PC-3 (cell line): ENCODE data around the gene RNF208. TPM values are rescaled to one million over a fixed set of nuclear protein-coding genes. Genes with fewer than 3 reads are reported as not detected.

Experiments
- ATAC-seq: fragments of 200-7000 bp; cut with Tn5 transposase; 2 replicates; pipeline ENCODE4 v1.9.1; 2020; ENCODE audit warnings: mild to moderate bottlenecking, moderate library complexity
- BruUV-seq: library from RNA; stranded (reverse); fragments of 400-500 nt; replicated peaks from 2 replicates; lab custom pipeline; 2021; lab: Mats Ljungman, UMichigan
- CTCF ChIA-PET: fragments of 300-600 bp; sonication (Branson Sonifier 250); formaldehyde crosslinking; loops from one replicate; lab custom pipeline; 2022; ENCODE audit warnings: antibody characterized with exemption; lab: Charles Lee
- POLR2A ChIA-PET: fragments of 300-600 bp; sonication (Branson Sonifier 250); formaldehyde crosslinking; loops from one replicate; lab custom pipeline; 2022; ENCODE audit warnings: antibody characterized with exemption; ENCODE audit not compliant: unreplicated experiment; lab: Charles Lee
- DNase-seq: peaks from one replicate; pipeline ENCODE4 v3.0.0-alpha.2; 2015
- H2AFZ ChIP-seq: fragments of 300-600 bp; sonication (generic); 2 replicates; pipeline ENCODE4 v1.6.0; 2016; ENCODE audit warnings: antibody characterized with exemption, low read length
- H3F3A ChIP-seq: fragments of 300-600 bp; sonication (generic); one replicate; pipeline ENCODE4 v1.6.0; 2017; ENCODE audit warnings: antibody characterized with exemption, low read length, control low read depth, mild to moderate bottlenecking; ENCODE audit not compliant: unreplicated experiment
- H3K27ac ChIP-seq: fragments of 300-600 bp; sonication (generic); 2 replicates; pipeline ENCODE4 v1.5.1; 2016; ENCODE audit warnings: mild to moderate bottlenecking, low read length
- H3K27me3 ChIP-seq: fragments of 300-600 bp; sonication (generic); 2 replicates; pipeline ENCODE4 v1.6.1; 2016; ENCODE audit warnings: low read length, mixed read lengths
- H3K36me3 ChIP-seq: fragments of 300-600 bp; sonication (generic); 2 replicates; pipeline ENCODE4 v1.6.1; 2016; ENCODE audit warnings: low read depth, mixed run types, low read length, mixed read lengths
- H3K4me1 ChIP-seq: fragments of 300-600 bp; sonication (generic); 2 replicates; pipeline ENCODE4 v1.5.1; 2016; ENCODE audit warnings: low read length; ENCODE audit not compliant: insufficient read depth
- H3K4me2 ChIP-seq: fragments of 300-600 bp; sonication (generic); 2 replicates; pipeline ENCODE4 v1.6.0; 2016; ENCODE audit warnings: low read length
- H3K4me3 ChIP-seq: fragments of 300-600 bp; sonication (generic); 2 replicates; pipeline ENCODE4 v1.5.1; 2016; ENCODE audit warnings: mild to moderate bottlenecking, low read length, mixed read lengths
- H3K79me2 ChIP-seq: fragments of 300-600 bp; sonication (generic); 2 replicates; pipeline ENCODE4 v1.6.1; 2017; ENCODE audit warnings: low read length, mixed read lengths
- H3K9ac ChIP-seq: fragments of 300-600 bp; sonication (generic); 2 replicates; pipeline ENCODE4 v1.6.0; 2016; ENCODE audit warnings: mild to moderate bottlenecking, low read length
- H3K9me2 ChIP-seq: fragments of 300-600 bp; sonication (generic); replicated peaks from 2 replicates; pipeline ENCODE4 v1.6.1; 2016; ENCODE audit warnings: mixed run types, low read length, mixed read lengths
- H3K9me3 ChIP-seq: fragments of 300-600 bp; sonication (generic); 2 replicates; pipeline ENCODE4 v1.6.1; 2016; ENCODE audit warnings: low read length, mixed read lengths
- H4K20me1 ChIP-seq: fragments of 300-600 bp; sonication (generic); 2 replicates; pipeline ENCODE4 v1.6.1; 2016; ENCODE audit warnings: low read length, mixed read lengths
- EZH2 ChIP-seq: fragments of 300-600 bp; sonication (generic); IDR thresholded peaks from one replicate; pipeline ENCODE4 v1.6.1; 2017; ENCODE audit warnings: antibody characterized with exemption, mild to moderate bottlenecking, low read length; ENCODE audit not compliant: unreplicated experiment
- EZH2phosphoT487 ChIP-seq: fragments of 300-600 bp; sonication (generic); IDR thresholded peaks from 2 replicates; pipeline ENCODE4 v1.6.1; 2018; ENCODE audit warnings: mild to moderate bottlenecking, antibody characterized with exemption, low read length, borderline replicate concordance
- intact Hi-C: fragments of 100-400 bp; cut with micrococcal nuclease; formaldehyde crosslinking; loops from 2 replicates; pipeline ENCODE4 v1.9.0; 2023
- total RNA-seq: library from RNA; depleted of rRNA; stranded (reverse); fragments of >200 nt; gene quantifications from 2 replicates; pipeline ENCODE4 v1.2.3, GENCODE V29; 2014
- TF ChIP-seq, protein P1 (sequence below): fragments of 300-600 bp; sonication (generic); conservative IDR thresholded peaks from 2 replicates; pipeline ENCODE4 v1.5.1; 2017; ENCODE audit warnings: antibody characterized with exemption, low read depth, mild to moderate bottlenecking, low read length

RNF208 gene
- total RNA-seq, 1 experiment from 2014 or later = 1.7 TPM

DNA sequence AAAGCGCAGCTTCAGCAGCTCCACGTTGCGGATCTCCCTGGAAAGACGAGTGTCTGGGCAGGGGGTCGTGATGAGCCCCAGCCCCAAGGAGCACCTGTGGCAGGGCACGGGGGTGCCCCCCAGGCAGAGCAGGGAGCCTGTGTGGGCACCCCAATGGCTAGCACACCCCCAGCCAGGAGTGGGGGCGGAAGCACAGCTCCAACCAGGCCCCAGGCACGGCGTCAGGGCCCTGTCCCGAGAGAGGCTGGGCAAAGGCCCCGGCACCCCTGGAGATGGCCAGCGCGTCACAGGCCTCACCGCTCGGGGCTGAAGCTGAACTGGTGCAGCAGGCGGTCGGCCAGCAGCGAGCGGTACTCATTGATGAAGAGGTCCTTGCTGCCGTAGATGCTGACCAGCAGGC, 41.5 kb downstream of the RNF208 start:
- CTCF ChIA-PET = no interaction called here
- intact Hi-C loops = no loop called here
- Histone ChIP-seq H3K27me3 (no peaks in the 10 kb centered on the region), H3K4me1 (no peaks in the 10 kb centered on the region), H3K4me3 (no peak overlapping the region), H4K20me1 (no peaks in the 10 kb centered on the region), H2AFZ (no peak overlapping the region), H3K27ac (no peak overlapping the region), H3K9ac (no peak overlapping the region), H3K9me3 (no peaks in the 10 kb centered on the region), H3K4me2 (no peak overlapping the region), H3K79me2 (no peaks in the 10 kb centered on the region), H3F3A (no peaks in the 10 kb centered on the region), H3K9me2 (no peaks in the 10 kb centered on the region), H3K36me3 (no peaks in the 10 kb centered on the region)
- TF ChIP-seq, protein P1, sequence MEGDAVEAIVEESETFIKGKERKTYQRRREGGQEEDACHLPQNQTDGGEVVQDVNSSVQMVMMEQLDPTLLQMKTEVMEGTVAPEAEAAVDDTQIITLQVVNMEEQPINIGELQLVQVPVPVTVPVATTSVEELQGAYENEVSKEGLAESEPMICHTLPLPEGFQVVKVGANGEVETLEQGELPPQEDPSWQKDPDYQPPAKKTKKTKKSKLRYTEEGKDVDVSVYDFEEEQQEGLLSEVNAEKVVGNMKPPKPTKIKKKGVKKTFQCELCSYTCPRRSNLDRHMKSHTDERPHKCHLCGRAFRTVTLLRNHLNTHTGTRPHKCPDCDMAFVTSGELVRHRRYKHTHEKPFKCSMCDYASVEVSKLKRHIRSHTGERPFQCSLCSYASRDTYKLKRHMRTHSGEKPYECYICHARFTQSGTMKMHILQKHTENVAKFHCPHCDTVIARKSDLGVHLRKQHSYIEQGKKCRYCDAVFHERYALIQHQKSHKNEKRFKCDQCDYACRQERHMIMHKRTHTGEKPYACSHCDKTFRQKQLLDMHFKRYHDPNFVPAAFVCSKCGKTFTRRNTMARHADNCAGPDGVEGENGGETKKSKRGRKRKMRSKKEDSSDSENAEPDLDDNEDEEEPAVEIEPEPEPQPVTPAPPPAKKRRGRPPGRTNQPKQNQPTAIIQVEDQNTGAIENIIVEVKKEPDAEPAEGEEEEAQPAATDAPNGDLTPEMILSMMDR = no peak
- TF ChIP-seq EZH2phosphoT487 (no peak), EZH2 (no peak)
- no TSS peak for BruUV-seq
- POLR2A ChIA-PET = no interaction called here
- DNase-seq (no peak), ATAC-seq (no peak)

DNA sequence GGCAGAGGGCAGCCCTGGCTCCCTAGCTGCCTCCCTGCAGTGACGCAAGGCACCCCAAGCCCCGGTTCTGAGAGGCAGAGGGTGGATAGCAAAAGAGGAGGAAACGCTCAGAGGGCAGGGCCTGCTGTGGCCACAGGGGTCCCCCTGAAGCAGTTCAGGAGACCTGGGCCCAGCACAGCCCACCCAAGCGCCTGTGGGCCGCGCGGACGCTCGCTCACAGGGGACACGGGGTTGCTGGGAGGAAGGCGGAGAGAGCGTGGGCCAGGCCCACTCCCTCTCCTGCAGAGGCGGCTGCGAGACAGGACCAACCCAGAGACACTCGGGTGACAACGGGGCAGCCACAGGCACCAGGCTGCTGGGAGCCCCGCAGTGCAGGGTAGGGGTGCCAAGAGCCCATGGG, 42.3 kb downstream of the RNF208 start:
- Histone ChIP-seq H3K9me2 (no peaks in the 10 kb centered on the region), H3K9ac (no peak overlapping the region), H4K20me1 (no peaks in the 10 kb centered on the region), H3K4me2 (no peak overlapping the region), H3K36me3 (no peaks in the 10 kb centered on the region), H3K27ac (no peak overlapping the region), H3K4me1 (no peaks in the 10 kb centered on the region), H3K79me2 (no peaks in the 10 kb centered on the region), H3K4me3 (no peak overlapping the region), H3F3A (no peaks in the 10 kb centered on the region), H3K27me3 (no peaks in the 10 kb centered on the region), H2AFZ (no peak overlapping the region), H3K9me3 (no peaks in the 10 kb centered on the region)
- DNase-seq = no peak
- intact Hi-C loops = no loop called here
- TF ChIP-seq EZH2 = no peak
- no peak for TF ChIP-seq EZH2phosphoT487
- TF ChIP-seq, protein P1 = no peak
- POLR2A ChIA-PET = no interaction called here
- no peak for ATAC-seq
- BruUV-seq = no TSS peak
- CTCF ChIA-PET = no interaction called here

DNA sequence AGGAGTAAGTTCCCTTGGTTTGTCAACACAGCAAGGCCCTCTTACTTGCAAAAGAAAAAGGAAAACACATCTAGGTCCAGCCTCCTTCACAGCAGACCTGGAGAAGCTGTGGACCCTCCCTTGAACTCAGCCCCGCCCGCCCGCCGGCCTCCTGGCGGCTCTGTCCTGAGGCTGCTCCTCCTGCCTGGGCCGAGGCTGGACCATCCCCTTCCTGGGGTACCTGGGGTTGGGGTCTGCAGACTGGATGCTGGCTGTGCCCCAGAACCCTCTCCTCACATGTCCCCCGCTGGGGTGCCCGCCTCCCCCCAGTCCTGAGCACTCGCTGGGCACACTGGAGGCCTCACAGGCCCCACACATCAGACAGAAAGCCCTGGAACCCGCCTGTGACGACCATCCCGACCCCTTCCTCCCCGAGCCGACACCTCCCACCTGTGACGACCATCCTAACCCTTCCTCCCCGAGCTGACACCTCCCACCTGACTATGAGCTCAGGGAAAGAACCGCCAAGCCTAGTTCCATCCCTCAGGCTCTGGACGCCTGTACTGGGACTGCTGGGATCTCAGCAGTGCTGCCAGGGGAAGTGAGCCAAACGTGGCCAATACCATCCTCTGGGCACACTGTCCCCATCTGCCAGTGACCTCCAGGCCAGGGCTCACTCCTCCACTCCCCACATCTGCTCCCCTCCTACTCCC, 43.0 kb downstream of the RNF208 start:
- no peaks in the 10 kb centered on the region for H4K20me1 ChIP-seq
- H3K79me2 ChIP-seq = no peaks in the 10 kb centered on the region
- H3K27me3 ChIP-seq = no peaks in the 10 kb centered on the region
- H3K9me3 ChIP-seq = no peaks in the 10 kb centered on the region
- H2AFZ ChIP-seq = no peak overlapping the region
- BruUV-seq = no TSS peak
- ATAC-seq (no peak), DNase-seq (no peak)
- no peak overlapping the region for H3K4me3 ChIP-seq
- no peaks in the 10 kb centered on the region for H3F3A ChIP-seq
- no peak overlapping the region for H3K27ac ChIP-seq
- H3K4me2 ChIP-seq = no peak overlapping the region
- intact Hi-C loops = no loop called here
- no peaks in the 10 kb centered on the region for H3K9me2 ChIP-seq
- H3K9ac ChIP-seq = no peak overlapping the region
- TF ChIP-seq EZH2 (no peak), EZH2phosphoT487 (no peak)
- TF ChIP-seq, protein P1 = no peak
- no peaks in the 10 kb centered on the region for H3K4me1 ChIP-seq
- H3K36me3 ChIP-seq = no peaks in the 10 kb centered on the region
- POLR2A ChIA-PET = interaction anchor here (0.6 kb wide), 1 partner anchor 49 kb away, joined by 3 read pairs; no protein-coding TSS in a partner anchor
- CTCF ChIA-PET = no interaction called here
